Aorta (tissue), 5 donors: ENCODE results near the gene BRAP. TPM values are rescaled to one million over a fixed set of nuclear protein-coding genes. Genes with fewer than 3 reads are reported as not detected.
"Not testable (repeated sequence)": the region's sequence is repeated elsewhere in the genome, so short reads cannot be mapped to it uniquely, and the experiment has no call there.

ENCODE experiments used
- ATAC-seq: fragments of 200-7000 bp; cut with Tn5 transposase; one replicate; pipeline ENCODE4 v1.9.1; 2022; ENCODE audit warnings: moderate library complexity; ENCODE audit not compliant: low FRiP score
- DNase-seq, 2 donors: peaks; one replicate each; pipeline ENCODE4 v3.0.0-alpha.2; 2020
- H3K27ac ChIP-seq, 2 donors: one replicate each; pipeline ENCODE4 v1.5.1; 2013; ENCODE audit warnings: low read length in 2 of 2, mild to moderate bottlenecking in 2 of 2, moderate library complexity in 2 of 2, control low read depth in 1 of 2, inconsistent platforms in 1 of 2, low read depth in 1 of 2
- H3K27me3 ChIP-seq, 2 donors: one replicate each; pipeline ENCODE4 v1.6.1; 2013; ENCODE audit warnings: control low read depth in 1 of 2, low read length in 1 of 2, mild to moderate bottlenecking in 1 of 2, moderate library complexity in 1 of 2; ENCODE audit not compliant: insufficient read depth in 2 of 2, control insufficient read depth in 1 of 2
- H3K36me3 ChIP-seq, 2 donors: one replicate each; pipeline ENCODE4 v1.6.1; 2013; ENCODE audit warnings: control low read depth in 1 of 2, low read length in 1 of 2, mild to moderate bottlenecking in 1 of 2; ENCODE audit not compliant: insufficient read depth in 2 of 2, control insufficient read depth in 1 of 2
- H3K4me1 ChIP-seq, 2 donors: one replicate each; pipeline ENCODE4 v1.6.1; 2013; ENCODE audit warnings: low read length in 2 of 2, control low read depth in 1 of 2, mild to moderate bottlenecking in 1 of 2, moderate library complexity in 1 of 2; ENCODE audit not compliant: insufficient read depth in 2 of 2, control insufficient read depth in 1 of 2
- H3K4me3 ChIP-seq, 2 donors: one replicate each; pipeline ENCODE4 v1.5.1; 2013; ENCODE audit warnings: low read length in 2 of 2, control low read depth in 1 of 2, mild to moderate bottlenecking in 1 of 2
- H3K9me3 ChIP-seq: one replicate; pipeline ENCODE4 v1.6.1; 2013; ENCODE audit warnings: mild to moderate bottlenecking, low read length; ENCODE audit not compliant: control insufficient read depth
- WGBS, 2 donors: extraction: QIAGEN DNeasy Blood & Tissue Kit; methylation state at CpG; one replicate each; pipeline ENCODE4 v1.1.7; 2013; 5-methylcytosine and 5-hydroxymethylcytosine counted together
- intact Hi-C, 2 donors: fragments of 100-400 bp; cut with DNase I; formaldehyde crosslinking; loops; one replicate each; pipeline versions ENCODE4 v1.14.2 to v1.15.0; 2022
- polyA plus RNA-seq, 2 donors: library from polyadenylated mRNA; stranded (reverse); fragments of 200-250 nt; gene quantifications; one replicate each; pipeline ENCODE4 v1.2.3, GENCODE V29; 2013
- total RNA-seq, 2 donors: library from RNA; stranded (reverse); fragmentation: NEBNext Ultra II Directional; extraction: Animal tissue kit (Norgen Biotek cat#: 25700); gene quantifications; one replicate each; pipeline ENCODE4 v1.2.1, GENCODE V29; 2021
- donor health status: healthy with polysubstance abuse.
- donor health status: Bipolar disorder and iron deficiency.
- donor health status: DM: no; HTN: no; CAD: no.
- donor health status: DM: no; HTN: no; CAD: no.
- donor health status: DM: yes; HTN: yes; CAD: no.

The BRAP gene
- total and polyA plus RNA-seq, 4 donors, result 4.9 to 18.0 (median 12.9) TPM

DNA sequence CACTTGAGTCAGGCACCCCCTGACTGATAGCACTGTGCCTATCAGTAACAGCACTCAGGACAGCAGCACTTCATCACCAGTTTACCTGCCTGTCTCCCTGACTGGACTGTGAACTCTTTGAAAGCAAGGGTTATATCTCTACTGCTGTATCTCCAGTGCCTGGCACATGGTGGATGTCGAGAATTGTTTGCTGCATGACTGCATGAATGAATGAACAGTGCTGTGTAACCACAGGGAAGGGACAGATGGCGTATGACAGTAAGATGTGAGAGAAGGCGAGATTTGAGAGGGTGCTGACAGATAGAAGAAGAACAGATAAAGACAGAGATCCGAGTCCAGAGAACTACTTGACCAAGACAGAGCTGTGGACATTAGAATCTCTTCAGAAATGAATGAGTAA, 29.7 kb downstream of the BRAP start:
- Histone ChIP-seq H3K9me3 (no peaks in the 10 kb centered on the region), H3K4me3 (no peak overlapping the region), H3K4me1 (no peaks in the 10 kb centered on the region), H3K27me3 (no peaks in the 10 kb centered on the region), H3K27ac (no peak overlapping the region), H3K36me3 (peaks cover 8 to 12% of the 10 kb centered on the region in 2 donors)
- DNase-seq (no peak), ATAC-seq (no peak)
- 91 to 92% methylated on average over 4 of the region's 4 CpGs for WGBS, 2 donors
- intact Hi-C loops, result no loop called here

DNA sequence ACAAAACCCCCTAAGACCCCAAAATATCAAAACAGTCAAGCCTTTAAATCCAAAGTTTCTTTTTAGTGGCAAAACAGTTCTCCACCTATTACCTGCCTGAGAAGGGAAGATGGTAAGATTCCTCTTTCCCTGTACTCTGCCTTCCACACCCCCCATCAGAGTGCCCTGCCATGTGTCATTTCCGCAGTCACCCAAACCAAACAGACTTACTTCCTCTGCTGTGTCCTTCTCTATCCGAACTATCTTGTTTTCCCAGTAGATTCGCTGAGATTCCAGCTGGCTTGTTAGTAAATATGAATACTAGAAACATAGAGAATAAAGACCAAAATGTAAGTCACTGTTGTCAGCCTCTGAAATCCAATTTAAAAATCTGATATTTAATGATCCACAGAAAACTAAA, 30.4 kb downstream of the BRAP start:
- H3K27me3 ChIP-seq, result no peaks in the 10 kb centered on the region
- peaks cover 8 to 10% of the 10 kb centered on the region in 2 donors for H3K36me3 ChIP-seq
- ATAC-seq (no peak), DNase-seq (no peak)
- H3K4me1 ChIP-seq, result no peaks in the 10 kb centered on the region
- H3K9me3 ChIP-seq, result no peaks in the 10 kb centered on the region
- 90 to 92% methylated on average over 3 of the region's 3 CpGs for WGBS, 2 donors
- intact Hi-C loops, result no loop called here
- H3K4me3 ChIP-seq, result no peak overlapping the region
- H3K27ac ChIP-seq, result no peak overlapping the region

DNA sequence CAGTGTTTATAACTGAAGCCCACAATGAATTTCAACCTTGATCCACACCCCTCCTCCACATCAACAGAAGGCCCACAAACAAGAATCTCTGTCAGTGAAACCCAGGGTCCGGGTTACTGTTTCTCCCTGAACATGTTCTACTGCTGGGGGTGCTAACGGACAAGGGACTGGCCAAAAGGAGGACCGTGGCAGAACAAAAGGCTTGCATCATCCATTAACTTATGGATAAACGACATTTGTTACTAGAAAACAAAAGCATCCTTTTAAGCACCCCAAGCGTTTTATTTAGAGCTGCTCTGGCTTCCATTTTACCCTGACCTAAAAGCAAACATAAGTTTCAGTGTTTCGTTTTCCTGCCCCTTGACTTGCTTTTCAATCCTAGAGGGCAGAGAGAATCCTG, 32.2 kb downstream of the BRAP start:
- ATAC-seq (no peak), DNase-seq (no peak)
- Histone ChIP-seq H3K4me1 (no peaks in the 10 kb centered on the region), H3K9me3 (no peaks in the 10 kb centered on the region), H3K27ac (no peak overlapping the region), H3K4me3 (no peak overlapping the region), H3K27me3 (no peaks in the 10 kb centered on the region), H3K36me3 (peaks cover 6 to 8% of the 10 kb centered on the region in 2 donors)
- WGBS, 2 donors, result 83 to 87% methylated on average over 6 of the region's 6 CpGs
- intact Hi-C loops, result no loop called here

DNA sequence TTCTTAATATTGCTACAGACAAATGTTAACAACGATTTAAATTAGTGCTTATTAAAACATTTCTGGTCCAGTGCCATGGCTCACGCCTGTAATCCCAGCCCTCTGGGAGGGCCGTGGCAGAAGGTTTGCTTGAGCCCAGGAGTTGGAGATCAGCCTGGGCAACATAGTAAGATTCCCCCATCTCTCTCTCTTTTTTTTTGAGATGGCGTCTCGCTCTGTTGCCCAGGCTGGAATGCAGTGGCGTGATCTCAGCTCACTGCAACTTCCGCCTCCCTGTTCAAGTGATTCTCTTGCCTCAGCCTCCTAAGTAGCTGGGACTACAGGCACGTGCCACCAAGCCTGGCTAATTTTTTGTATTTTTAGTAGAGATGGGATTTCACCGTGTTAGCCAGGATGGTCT, 33.2 kb downstream of the BRAP start:
- H3K36me3 ChIP-seq, H3K27me3 ChIP-seq, intact Hi-C loops: not testable (repeated sequence)

DNA sequence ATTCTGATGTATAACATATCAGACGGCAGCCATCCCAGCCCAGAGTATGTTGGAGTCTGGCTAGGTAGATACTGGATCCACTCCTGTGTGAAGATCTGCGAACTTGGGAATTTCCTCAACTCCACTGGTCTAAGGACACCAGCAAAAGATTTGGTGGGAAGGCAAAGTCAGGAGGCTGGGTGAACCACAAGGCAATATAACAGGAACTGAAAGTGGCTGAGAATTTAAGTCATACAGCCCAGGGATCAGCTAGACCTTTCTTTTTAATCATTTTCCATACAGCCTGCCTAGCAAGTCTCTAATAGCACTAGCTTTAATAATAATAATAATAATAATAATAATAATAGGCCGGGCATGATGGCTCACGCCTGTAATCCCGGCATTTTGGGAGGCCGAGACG, 34.8 kb downstream of the BRAP start:
- 90 to 94% methylated on average over 7 of the region's 7 CpGs for WGBS, 2 donors
- intact Hi-C loops, result no loop called here
- peaks cover 1 to 8% of the 10 kb centered on the region in 2 donors for H3K36me3 ChIP-seq
- H3K9me3 ChIP-seq, result no peaks in the 10 kb centered on the region
- no peak overlapping the region for H3K4me3 ChIP-seq
- H3K27me3 ChIP-seq, result no peaks in the 10 kb centered on the region
- H3K27ac ChIP-seq, result no peak overlapping the region
- no peak for ATAC-seq
- DNase-seq, result no peak
- no peaks in the 10 kb centered on the region for H3K4me1 ChIP-seq

More for the DNA sequence above, 33.2 kb downstream of the BRAP start:
- not testable (repeated sequence) for DNase-seq, H3K27ac ChIP-seq, H3K4me3 ChIP-seq, H3K9me3 ChIP-seq, H3K4me1 ChIP-seq, ATAC-seq
- WGBS, 2 donors, result 87 to 92% methylated on average over 9 of the region's 9 CpGs

DNA sequence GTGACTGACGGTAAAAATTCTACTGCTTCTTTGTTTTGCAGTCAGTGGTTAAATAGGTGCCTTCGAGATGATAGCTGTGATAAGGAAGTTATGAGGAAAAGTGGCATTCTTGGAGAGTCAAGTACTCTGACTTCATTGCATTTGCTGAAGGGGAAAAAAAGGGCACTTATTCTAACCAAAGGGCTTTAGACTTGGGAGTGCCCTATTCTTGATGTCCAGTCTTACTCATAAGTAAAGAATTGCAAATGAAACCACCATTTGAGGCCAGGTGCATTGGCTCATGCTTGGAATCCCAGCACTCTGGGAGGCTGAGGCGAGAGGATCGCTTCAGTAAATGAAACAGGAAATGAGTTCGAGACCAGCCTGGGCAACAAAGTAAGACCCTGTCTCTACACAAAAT, 40.3 kb downstream of the BRAP start:
- WGBS, 2 donors, result 92 to 95% methylated on average over 5 of the region's 5 CpGs
- H3K27ac ChIP-seq, result no peak overlapping the region
- H3K4me3 ChIP-seq, result no peak overlapping the region
- intact Hi-C loops, result no loop called here
- no peaks in the 10 kb centered on the region for H3K27me3 ChIP-seq
- DNase-seq, result no peak
- ATAC-seq, result no peak
- H3K4me1 ChIP-seq, result peaks cover 3% of the 10 kb centered on the region in 2 donors
- H3K36me3 ChIP-seq, result peaks cover 2 to 5% of the 10 kb centered on the region in 2 donors
- H3K9me3 ChIP-seq, result no peaks in the 10 kb centered on the region

DNA sequence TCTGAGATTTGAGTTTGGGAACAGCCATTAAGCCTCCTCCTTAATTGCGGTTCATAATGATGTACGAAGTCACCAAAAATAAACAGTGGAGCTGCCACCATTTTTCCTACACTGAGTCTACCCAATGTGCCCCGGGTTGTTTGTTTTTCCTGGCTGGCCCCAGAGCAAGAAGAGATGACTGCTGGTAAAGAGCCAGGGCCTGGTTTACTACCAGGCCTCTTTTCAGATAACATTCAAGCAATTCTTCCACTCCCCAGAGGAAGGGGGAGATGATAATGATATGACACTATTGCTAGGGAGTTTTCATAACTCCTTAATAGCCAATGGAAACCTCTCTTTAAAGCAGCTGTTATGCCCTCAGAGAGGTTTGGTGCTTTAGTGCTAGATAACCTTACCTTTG, 42.3 kb downstream of the BRAP start:
- intact Hi-C loops, result loop anchor here in 1 of 2 donors (5.0 kb wide), 1 partner anchor 36 kb away; no protein-coding TSS in a partner anchor
- H3K4me1 ChIP-seq, result peaks cover 3% of the 10 kb centered on the region in 2 donors
- WGBS, 2 donors, result 6 to 10% methylated on average over 3 of the region's 3 CpGs
- H3K27ac ChIP-seq, result peak overlapping the region in 1 of 2 donors; percentile 33
- no peak for DNase-seq
- H3K9me3 ChIP-seq, result no peaks in the 10 kb centered on the region
- H3K36me3 ChIP-seq, result peaks cover 2 to 5% of the 10 kb centered on the region in 2 donors
- no peaks in the 10 kb centered on the region for H3K27me3 ChIP-seq
- peak; percentile 66 for ATAC-seq
- no peak overlapping the region for H3K4me3 ChIP-seq

DNA sequence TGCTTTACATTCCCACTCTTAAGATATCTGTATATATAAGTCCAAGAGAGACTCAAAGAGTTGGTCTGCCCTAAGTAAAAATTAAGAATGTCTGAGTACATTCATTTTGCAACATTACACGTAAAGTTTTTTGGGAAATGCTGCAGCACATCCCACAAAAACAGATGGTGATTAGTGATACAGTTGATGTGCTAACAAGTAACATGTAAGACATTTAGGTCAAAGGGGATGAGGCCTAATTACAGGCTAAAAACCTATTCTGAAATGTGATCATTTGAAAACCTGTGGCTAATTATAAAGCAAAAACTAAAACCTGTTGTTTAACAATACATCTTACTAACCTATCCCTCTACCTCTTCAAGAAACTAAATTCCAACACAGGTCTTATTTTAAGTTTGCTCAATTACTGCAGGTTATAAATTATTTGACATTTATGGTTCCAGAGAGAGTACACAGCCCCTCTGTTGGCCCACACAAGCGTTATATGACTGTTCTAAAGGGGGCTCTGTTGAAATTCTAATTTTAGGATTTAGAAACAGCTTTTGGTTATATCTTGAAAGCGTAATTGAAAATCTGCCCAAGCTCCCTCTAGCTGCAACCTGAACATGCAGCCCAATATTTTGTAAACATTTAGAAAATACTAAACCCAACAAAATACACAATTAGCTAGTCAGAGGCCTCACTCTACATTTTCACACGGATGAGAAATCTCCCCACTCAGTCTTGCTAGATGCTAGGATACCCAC, 42.9 kb downstream of the BRAP start:
- H3K9me3 ChIP-seq, result no peaks in the 10 kb centered on the region
- 48 to 54% methylated on average over 4 of the region's 4 CpGs for WGBS, 2 donors
- peaks cover 2 to 5% of the 10 kb centered on the region in 2 donors for H3K36me3 ChIP-seq
- H3K4me1 ChIP-seq, result peaks cover 3% of the 10 kb centered on the region in 2 donors
- intact Hi-C loops, result loop anchor here in 1 of 2 donors (5.0 kb wide), 1 partner anchor 36 kb away; no protein-coding TSS in a partner anchor
- ATAC-seq (no peak), DNase-seq (no peak)
- peak overlapping the region in 1 of 2 donors; percentile 33 for H3K27ac ChIP-seq
- no peaks in the 10 kb centered on the region for H3K27me3 ChIP-seq
- H3K4me3 ChIP-seq, result no peak overlapping the region

DNA sequence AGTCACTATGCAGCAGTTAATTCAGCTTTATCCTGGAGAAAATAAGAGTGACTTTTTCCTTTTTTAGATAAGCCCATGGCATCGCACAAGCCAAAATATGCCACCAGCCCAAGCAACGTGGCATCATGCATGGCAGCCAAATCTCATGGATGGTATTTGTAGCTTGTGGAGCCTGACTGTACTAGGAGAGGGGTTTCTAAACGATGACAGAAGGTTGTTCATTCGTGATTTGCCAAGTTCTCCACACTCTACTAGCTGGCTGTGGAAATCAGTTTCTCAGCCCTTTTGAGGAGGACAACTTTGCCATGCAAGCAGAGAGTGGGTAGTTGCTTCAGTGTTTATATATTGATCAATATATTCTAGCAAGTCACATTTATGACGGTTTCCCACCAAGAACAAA, 45.2 kb downstream of the BRAP start:
- Histone ChIP-seq H3K36me3 (peaks cover 2 to 5% of the 10 kb centered on the region in 2 donors), H3K9me3 (no peaks in the 10 kb centered on the region), H3K4me3 (no peak overlapping the region), H3K27ac (no peak overlapping the region), H3K4me1 (peaks cover 5 to 6% of the 10 kb centered on the region in 2 donors), H3K27me3 (no peaks in the 10 kb centered on the region)
- 25 to 39% methylated on average over 5 of the region's 5 CpGs for WGBS, 2 donors
- DNase-seq, result no peak
- intact Hi-C loops, result loop anchor here in 1 of 2 donors (5.0 kb wide), 1 partner anchor 33 kb away; no protein-coding TSS in a partner anchor
- ATAC-seq, result no peak
